Endothelial cell (in vitro differentiated cells): ENCODE results near the gene HYAL3. TPM values are rescaled to one million over a fixed set of nuclear protein-coding genes. Genes with fewer than 3 reads are reported as not detected.
A peak's percentile ranks its signal among the peaks of the same experiment; 100 is the strongest.

Experiments used
- DNase-seq: peaks from one replicate; pipeline ENCODE4 v3.0.0; 2021; ENCODE audit warnings: low spot score
- H3K27ac Mint-ChIP-seq: one replicate; pipeline ENCODE4 v1.8.0; 2021; ENCODE audit warnings: mixed read lengths, inconsistent platforms; ENCODE audit not compliant: unreplicated experiment
- H3K27me3 Mint-ChIP-seq: one replicate; pipeline ENCODE4 v1.8.0; 2021; ENCODE audit warnings: mild to moderate bottlenecking, moderate library complexity, mixed read lengths, inconsistent platforms; ENCODE audit not compliant: unreplicated experiment
- H3K36me3 Mint-ChIP-seq: one replicate; pipeline ENCODE4 v1.8.0; 2021; ENCODE audit warnings: mild to moderate bottlenecking, low read depth, mixed read lengths, inconsistent platforms; ENCODE audit not compliant: unreplicated experiment
- H3K4me1 Mint-ChIP-seq: one replicate; pipeline ENCODE4 v1.8.0; 2021; ENCODE audit warnings: mild to moderate bottlenecking, mixed read lengths, inconsistent platforms; ENCODE audit not compliant: unreplicated experiment
- H3K4me3 Mint-ChIP-seq: one replicate; pipeline ENCODE4 v1.8.0; 2021; ENCODE audit warnings: mild to moderate bottlenecking, mixed read lengths, inconsistent platforms; ENCODE audit not compliant: unreplicated experiment
- H3K9me3 Mint-ChIP-seq: one replicate; pipeline ENCODE4 v1.8.0; 2021; ENCODE audit warnings: mixed read lengths, inconsistent platforms; ENCODE audit not compliant: unreplicated experiment
- CTCF ChIP-seq: fragments of 200-600 bp; sonication (generic); IDR thresholded peaks from one replicate; pipeline ENCODE4 v1.5.0; 2021; ENCODE audit warnings: antibody characterized with exemption; ENCODE audit not compliant: unreplicated experiment
- total RNA-seq: library from RNA; stranded (reverse); fragmentation: NEBNext Ultra II Directional; extraction: Animal tissue kit (Norgen Biotek cat#: 25700); gene quantifications from one replicate; pipeline ENCODE4 v1.2.1, GENCODE V29; 2021; ENCODE audit not compliant: unreplicated experiment

HYAL3 gene
- total RNA-seq, 1 donor from 2014 or later: 12.7 TPM

- H3K27me3 Mint-ChIP-seq: peaks cover 26% of the 10 kb centered on the region
- peaks cover 49% of the 10 kb centered on the region for H3K4me1 Mint-ChIP-seq
- peaks cover 36% of the 10 kb centered on the region for H3K36me3 Mint-ChIP-seq
- TF ChIP-seq CTCF: no peak
- no peak for DNase-seq
- H3K4me3 Mint-ChIP-seq: peak overlapping the region; percentile 96
- no peaks in the 10 kb centered on the region for H3K9me3 Mint-ChIP-seq
- peak overlapping the region; percentile 50 for H3K27ac Mint-ChIP-seq
Observed at GRCh38 chr3:50319181-50319893, 20.1 kb upstream of the HYAL3 start.

GRCh38 chr3:50318615-50319014 lies 19.4 kb upstream of the HYAL3 start:
- no peak for DNase-seq
- TF ChIP-seq CTCF: no peak
- H3K27me3 Mint-ChIP-seq: peaks cover 26% of the 10 kb centered on the region
- H3K4me3 Mint-ChIP-seq: peak overlapping the region; percentile 96
- H3K36me3 Mint-ChIP-seq: peaks cover 42% of the 10 kb centered on the region
- H3K27ac Mint-ChIP-seq: peak overlapping the region; percentile 70
- no peaks in the 10 kb centered on the region for H3K9me3 Mint-ChIP-seq
- peaks cover 46% of the 10 kb centered on the region for H3K4me1 Mint-ChIP-seq

- Mint-ChIP-seq H3K4me1 (peaks cover 43% of the 10 kb centered on the region), H3K27me3 (peaks cover 24% of the 10 kb centered on the region), H3K27ac (peak overlapping the region; percentile 70), H3K36me3 (peaks cover 44% of the 10 kb centered on the region), H3K9me3 (no peaks in the 10 kb centered on the region), H3K4me3 (peak overlapping the region; percentile 96)
- TF ChIP-seq CTCF: no peak
- no peak for DNase-seq
Observed at GRCh38 chr3:50318163-50318562, 19.0 kb upstream of the HYAL3 start.

GRCh38 chr3:50317300-50317699 lies 18.1 kb upstream of the HYAL3 start:
- Mint-ChIP-seq H3K9me3 (no peaks in the 10 kb centered on the region), H3K4me3 (no peak overlapping the region), H3K4me1 (peaks cover 41% of the 10 kb centered on the region), H3K27me3 (peaks cover 22% of the 10 kb centered on the region), H3K27ac (no peak overlapping the region), H3K36me3 (peaks cover 44% of the 10 kb centered on the region)
- TF ChIP-seq CTCF: no peak
- DNase-seq: no peak

- H3K4me1 Mint-ChIP-seq: peaks cover 41% of the 10 kb centered on the region
- no peak overlapping the region for H3K27ac Mint-ChIP-seq
- peaks cover 22% of the 10 kb centered on the region for H3K27me3 Mint-ChIP-seq
- no peaks in the 10 kb centered on the region for H3K9me3 Mint-ChIP-seq
- H3K36me3 Mint-ChIP-seq: peaks cover 44% of the 10 kb centered on the region
- peak overlapping the region; percentile 32 for H3K4me3 Mint-ChIP-seq
- no peak for TF ChIP-seq CTCF
- no peak for DNase-seq
Observed at GRCh38 chr3:50316657-50317242, 17.5 kb upstream of the HYAL3 start.
